Activated B cell treated with CpG ODN at 0.5 μM for 24 hours (primary cell): ENCODE data around the gene MAML2. TPM values are rescaled to one million over a fixed set of nuclear protein-coding genes. Genes with fewer than 3 reads are reported as not detected.
A peak's percentile ranks its signal among the peaks of the same experiment; 100 is the strongest.

Experiments used
- ATAC-seq: fragments of 200-7000 bp; cut with Tn5 transposase; one replicate; pipeline ENCODE4 v1.10.0; 2021; ENCODE audit warnings: low read depth, mild to moderate bottlenecking, moderate library complexity
- CTCF ChIA-PET: fragments of 350-600 bp; sonication (Branson Sonifier 250); formaldehyde crosslinking; loops from one replicate; lab custom pipeline; 2021; ENCODE audit warnings: antibody characterized with exemption; lab: Charles Lee
- POLR2A ChIA-PET: fragments of 350-600 bp; sonication (Branson Sonifier 250); formaldehyde crosslinking; loops from one replicate; lab custom pipeline; 2021; ENCODE audit warnings: antibody characterized with exemption; lab: Charles Lee
- DNase-seq: peaks from one replicate; pipeline ENCODE4 v3.0.0; 2022
- H3K27ac Mint-ChIP-seq: one replicate; pipeline ENCODE4 v1.8.0; 2020; ENCODE audit warnings: mixed read lengths
- H3K27me3 Mint-ChIP-seq: one replicate; pipeline ENCODE4 v1.8.0; 2021; ENCODE audit warnings: mixed read lengths
- H3K36me3 Mint-ChIP-seq: one replicate; pipeline ENCODE4 v1.8.0; 2021; ENCODE audit warnings: low read depth, mixed read lengths
- H3K4me1 Mint-ChIP-seq: one replicate; pipeline ENCODE4 v1.8.0; 2021; ENCODE audit warnings: mixed read lengths
- H3K4me3 Mint-ChIP-seq: one replicate; pipeline ENCODE4 v1.8.0; 2020; ENCODE audit warnings: mild to moderate bottlenecking, mixed read lengths
- H3K9me3 Mint-ChIP-seq: one replicate; pipeline ENCODE4 v1.8.0; 2020; ENCODE audit warnings: mixed read lengths
- CTCF ChIP-seq: fragments of 200-600 bp; IDR thresholded peaks from one replicate; pipeline ENCODE4 v1.8.0; 2022; ENCODE audit warnings: antibody characterized with exemption, mild to moderate bottlenecking
- intact Hi-C: fragments of 100-400 bp; cut with micrococcal nuclease; formaldehyde crosslinking; loops from one replicate; pipeline ENCODE4 v1.15.1; 2024
- total RNA-seq: library from RNA; stranded (reverse); gene quantifications from 2 replicates; pipeline ENCODE4 v1.2.3, GENCODE V29; 2022

Gene MAML2
- total RNA-seq, 1 donor from 2014 or later = 24.8 TPM

DNA sequence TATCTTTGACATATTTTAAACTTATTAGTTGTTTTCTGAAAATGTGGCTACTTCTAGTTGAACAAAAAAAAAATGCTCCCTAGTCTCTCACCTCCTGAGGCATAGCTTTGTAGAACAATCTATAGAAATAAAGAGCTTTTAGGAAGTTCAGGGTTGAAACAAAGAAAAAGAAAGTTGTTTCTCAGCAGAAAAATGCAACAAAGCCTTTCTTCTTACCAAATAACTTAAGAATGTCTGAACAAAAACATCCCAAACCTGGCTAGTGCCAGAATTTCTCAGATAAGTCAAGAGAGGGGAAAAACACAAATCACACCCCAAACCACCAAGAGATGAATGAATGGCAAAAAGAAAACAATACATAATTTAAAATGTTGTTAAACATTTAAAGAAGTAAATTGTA lies 114.1 kb downstream of the MAML2 start:
- Mint-ChIP-seq H3K4me3 (no peak overlapping the region), H3K9me3 (peaks cover 4% of the 10 kb centered on the region), H3K36me3 (peaks cover 13% of the 10 kb centered on the region), H3K27me3 (no peaks in the 10 kb centered on the region), H3K27ac (no peak overlapping the region), H3K4me1 (peaks cover 53% of the 10 kb centered on the region)
- DNase-seq = no peak
- TF ChIP-seq CTCF = no peak
- POLR2A ChIA-PET = no interaction called here
- CTCF ChIA-PET = interaction anchor here (0.7 kb wide), 1 partner anchor 40 kb away, joined by 4 read pairs; no protein-coding TSS in a partner anchor
- intact Hi-C loops = no loop called here
- ATAC-seq = no peak

- POLR2A ChIA-PET = interaction anchor here (0.6 kb wide), 1 partner anchor 86 kb away, joined by 3 read pairs; no protein-coding TSS in a partner anchor
- DNase-seq (no peak), ATAC-seq (no peak)
- H3K4me1 Mint-ChIP-seq = peaks cover 51% of the 10 kb centered on the region
- intact Hi-C loops = no loop called here
- peaks cover 9% of the 10 kb centered on the region for H3K36me3 Mint-ChIP-seq
- H3K9me3 Mint-ChIP-seq = peaks cover 4% of the 10 kb centered on the region
- no peak overlapping the region for H3K27ac Mint-ChIP-seq
- no peak for TF ChIP-seq CTCF
- CTCF ChIA-PET = interaction anchor here (0.7 kb wide), 1 partner anchor 40 kb away, joined by 4 read pairs; no protein-coding TSS in a partner anchor
- H3K4me3 Mint-ChIP-seq = no peak overlapping the region
- no peaks in the 10 kb centered on the region for H3K27me3 Mint-ChIP-seq
Measured at GRCh38 chr11:96228473-96228891, 114.5 kb downstream of the MAML2 start.

- Mint-ChIP-seq H3K27me3 (no peaks in the 10 kb centered on the region), H3K4me3 (no peak overlapping the region), H3K9me3 (peaks cover 4% of the 10 kb centered on the region), H3K27ac (no peak overlapping the region), H3K36me3 (peaks cover 10% of the 10 kb centered on the region), H3K4me1 (peaks cover 54% of the 10 kb centered on the region)
- ATAC-seq = no peak
- no peak for TF ChIP-seq CTCF
- ChIA-PET CTCF (no interaction called here), POLR2A (no interaction called here)
- intact Hi-C loops = no loop called here
- no peak for DNase-seq
Measured at GRCh38 chr11:96227244-96227643, 115.8 kb downstream of the MAML2 start.

GRCh38 chr11:96223083-96223482 lies 119.9 kb downstream of the MAML2 start:
- TF ChIP-seq CTCF = no peak
- peaks cover 61% of the 10 kb centered on the region for H3K4me1 Mint-ChIP-seq
- H3K4me3 Mint-ChIP-seq = no peak overlapping the region
- ATAC-seq (no peak), DNase-seq (no peak)
- H3K36me3 Mint-ChIP-seq = peaks cover 3% of the 10 kb centered on the region
- H3K27me3 Mint-ChIP-seq = no peaks in the 10 kb centered on the region
- ChIA-PET POLR2A (no interaction called here), CTCF (no interaction called here)
- no peak overlapping the region for H3K27ac Mint-ChIP-seq
- intact Hi-C loops = no loop called here
- H3K9me3 Mint-ChIP-seq = no peaks in the 10 kb centered on the region

DNA sequence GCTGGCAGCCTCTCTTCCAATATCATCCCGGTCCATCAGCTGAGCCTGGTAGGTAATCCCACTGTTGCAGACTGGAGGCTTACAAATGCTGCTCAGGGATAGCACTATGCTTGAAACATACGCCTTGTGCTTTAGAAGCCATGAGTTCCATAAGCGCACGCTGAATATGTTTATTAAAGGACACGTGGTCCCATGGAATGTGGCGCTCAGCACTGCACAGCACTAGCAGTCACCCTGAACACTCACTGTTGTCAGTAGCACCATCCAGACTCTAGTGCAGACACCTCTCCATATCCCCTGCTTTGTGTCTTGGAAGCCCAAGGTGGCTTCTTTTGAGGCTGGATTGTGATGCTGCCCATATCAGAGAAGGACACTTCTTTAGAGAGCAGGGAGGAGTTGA lies 120.9 kb downstream of the MAML2 start:
- H3K4me1 Mint-ChIP-seq = peaks cover 71% of the 10 kb centered on the region
- no peak for TF ChIP-seq CTCF
- CTCF ChIA-PET = no interaction called here

More for the DNA sequence above, 120.9 kb downstream of the MAML2 start:
- peaks cover 3% of the 10 kb centered on the region for H3K36me3 Mint-ChIP-seq
- POLR2A ChIA-PET = interaction anchor here (1.1 kb wide), 1 partner anchor 21 kb away, joined by 3 read pairs; no protein-coding TSS in a partner anchor
- no peaks in the 10 kb centered on the region for H3K27me3 Mint-ChIP-seq
- ATAC-seq = no peak
- H3K4me3 Mint-ChIP-seq = no peak overlapping the region
- intact Hi-C loops = no loop called here
- peak overlapping the region; percentile 63 for H3K27ac Mint-ChIP-seq
- no peak for DNase-seq
- H3K9me3 Mint-ChIP-seq = no peaks in the 10 kb centered on the region
